Measurements from ENCODE around the gene SLC16A6. TPM values are rescaled to one million over a fixed set of nuclear protein-coding genes. Genes with fewer than 3 reads are reported as not detected.

The SLC16A6 gene
- 4.9 and 5.1 TPM in 2 replicates for total RNA-seq

GRCh38 chr17:68290955-68291835 lies at the start of gene SLC16A6, which contains the start of gene ARSG:
Gene SLC16A6 (minus strand): TSS chr17:68291127. CDS start chr17:68278320, 12,807 bp downstream.
Gene ARSG (plus strand): TSS chr17:68291495. CDS start chr17:68307494, 15,999 bp downstream.
- intact Hi-C loops (cut with micrococcal nuclease), result loop anchor here (1.0 to 2.0 kb wide), 8 partner anchors 28 to 1036 kb away; partner anchors contain the start of genes ABCA5 and WIPI1

- intact Hi-C loops (cut with micrococcal nuclease), result no loop called here
Observed at GRCh38 chr17:68334393-68334792, 43.5 kb upstream of the SLC16A6 start.

- intact Hi-C loops (cut with micrococcal nuclease), result loop anchor here (1.0 kb wide), 1 partner anchor 47 kb away; no protein-coding TSS in a partner anchor
Observed at GRCh38 chr17:68331932-68332331, 41.0 kb upstream of the SLC16A6 start.

- intact Hi-C loops (cut with micrococcal nuclease), result no loop called here
Observed at GRCh38 chr17:68329331-68329730, 38.4 kb upstream of the SLC16A6 start.

GRCh38 chr17:68328676-68329075 lies 37.7 kb upstream of the SLC16A6 start:
- intact Hi-C loops (cut with micrococcal nuclease), result no loop called here

- intact Hi-C loops (cut with micrococcal nuclease), result no loop called here
Observed at GRCh38 chr17:68327823-68328557, 37.1 kb upstream of the SLC16A6 start.

- intact Hi-C loops (cut with micrococcal nuclease), result no loop called here
Observed at GRCh38 chr17:68326681-68327080, 35.8 kb upstream of the SLC16A6 start.

GRCh38 chr17:68325961-68326360 lies 35.0 kb upstream of the SLC16A6 start:
- intact Hi-C loops (cut with micrococcal nuclease), result no loop called here

- intact Hi-C loops (cut with micrococcal nuclease), result no loop called here
Observed at GRCh38 chr17:68324654-68325336, 33.9 kb upstream of the SLC16A6 start.

- intact Hi-C loops (cut with micrococcal nuclease), result no loop called here
Observed at GRCh38 chr17:68324114-68324513, 33.2 kb upstream of the SLC16A6 start.

- intact Hi-C loops (cut with micrococcal nuclease), result no loop called here
Observed at GRCh38 chr17:68322630-68323029, 31.7 kb upstream of the SLC16A6 start.

GRCh38 chr17:68321556-68321954 lies 30.6 kb upstream of the SLC16A6 start:
- intact Hi-C loops (cut with micrococcal nuclease), result no loop called here

- intact Hi-C loops (cut with micrococcal nuclease), result no loop called here
Observed at GRCh38 chr17:68320943-68321555, 30.1 kb upstream of the SLC16A6 start.

- intact Hi-C loops (cut with micrococcal nuclease), result no loop called here
Observed at GRCh38 chr17:68320311-68320865, 29.5 kb upstream of the SLC16A6 start.

GRCh38 chr17:68319410-68320162 lies 28.7 kb upstream of the SLC16A6 start:
- intact Hi-C loops (cut with micrococcal nuclease), result no loop called here

GRCh38 chr17:68318103-68318991 lies 27.4 kb upstream of the SLC16A6 start:
- intact Hi-C loops (cut with micrococcal nuclease), result no loop called here

- intact Hi-C loops (cut with micrococcal nuclease), result no loop called here
Observed at GRCh38 chr17:68317458-68317857, 26.5 kb upstream of the SLC16A6 start.

- intact Hi-C loops (cut with micrococcal nuclease), result no loop called here
Observed at GRCh38 chr17:68315930-68316329, 25.0 kb upstream of the SLC16A6 start.
